ENCODE results near the gene ANXA7. TPM values are rescaled to one million over a fixed set of nuclear protein-coding genes. Genes with fewer than 3 reads are reported as not detected.

ANXA7 gene
- total RNA-seq (ENCODE audit: low replicate concordance), result 47.5 and 158 TPM in 2 replicates

DNA sequence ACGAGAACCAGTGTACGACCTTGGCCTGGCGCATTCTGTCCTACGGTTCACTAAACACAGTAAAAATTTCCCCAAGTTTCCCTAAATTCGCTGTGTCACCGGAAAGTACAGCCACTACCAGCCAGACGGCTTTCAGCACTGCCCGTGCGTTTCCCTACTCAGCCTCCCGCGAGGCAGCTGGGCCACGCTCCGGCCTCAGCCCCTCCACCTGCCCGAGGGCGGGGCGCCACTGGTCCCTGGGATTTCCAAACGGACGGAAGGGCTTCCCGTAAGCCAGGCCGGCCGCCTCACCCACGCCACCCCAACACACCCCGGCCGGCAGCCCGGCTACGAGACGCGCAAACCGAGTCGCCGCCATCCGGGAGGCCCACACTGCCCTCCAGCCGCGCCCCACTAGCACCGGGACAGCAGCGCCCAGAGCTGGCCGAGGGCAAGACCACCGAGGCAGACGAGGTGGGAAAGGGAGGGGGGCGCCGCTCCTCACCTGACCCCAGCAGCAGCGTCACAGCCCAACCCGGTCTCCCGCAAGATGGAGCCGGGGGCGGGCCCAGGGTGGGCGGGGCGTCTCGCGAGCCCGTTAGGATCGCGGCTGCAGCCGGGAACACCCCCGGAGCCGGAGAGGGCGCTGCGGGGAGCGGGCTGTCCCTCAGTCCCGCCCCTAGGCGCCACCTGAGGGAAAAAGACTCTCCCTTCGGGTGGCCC lies at the start of gene ANXA7:
Gene ANXA7, minus strand, starts transcription at position 531 of the 702 bp plus-strand sequence. CDS start 13,202 bp downstream, outside the sequence.
- H3K4me3 ChIP-seq (ENCODE audit: low read depth, low read length), result peak within 1 kb of the TSS; percentile 80

DNA sequence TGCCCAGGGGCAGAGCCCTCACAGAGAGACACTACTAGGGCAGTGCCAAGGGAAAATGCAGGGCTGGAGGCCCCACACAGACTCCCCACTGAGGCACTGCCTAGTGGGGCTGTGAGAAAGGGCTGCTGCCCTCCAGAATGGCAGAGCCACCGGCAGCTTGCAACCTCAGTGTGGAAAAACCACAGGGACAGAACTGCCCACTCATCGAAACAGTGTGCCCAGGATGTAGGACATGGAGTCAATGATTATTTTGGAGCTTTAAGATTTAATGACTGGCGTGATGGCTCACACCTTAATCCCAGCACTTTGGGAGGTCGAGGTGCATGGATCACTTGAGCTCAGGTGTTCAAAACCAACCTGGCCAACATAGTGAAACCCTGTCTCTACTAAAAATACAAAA lies 47.0 kb upstream of the ANXA7 start:
- H3K4me3 ChIP-seq (ENCODE audit: low read depth, low read length), result no peak overlapping the region
- DNase-seq (ENCODE audit: low read depth), result no peak
- TF ChIP-seq, protein P1, sequence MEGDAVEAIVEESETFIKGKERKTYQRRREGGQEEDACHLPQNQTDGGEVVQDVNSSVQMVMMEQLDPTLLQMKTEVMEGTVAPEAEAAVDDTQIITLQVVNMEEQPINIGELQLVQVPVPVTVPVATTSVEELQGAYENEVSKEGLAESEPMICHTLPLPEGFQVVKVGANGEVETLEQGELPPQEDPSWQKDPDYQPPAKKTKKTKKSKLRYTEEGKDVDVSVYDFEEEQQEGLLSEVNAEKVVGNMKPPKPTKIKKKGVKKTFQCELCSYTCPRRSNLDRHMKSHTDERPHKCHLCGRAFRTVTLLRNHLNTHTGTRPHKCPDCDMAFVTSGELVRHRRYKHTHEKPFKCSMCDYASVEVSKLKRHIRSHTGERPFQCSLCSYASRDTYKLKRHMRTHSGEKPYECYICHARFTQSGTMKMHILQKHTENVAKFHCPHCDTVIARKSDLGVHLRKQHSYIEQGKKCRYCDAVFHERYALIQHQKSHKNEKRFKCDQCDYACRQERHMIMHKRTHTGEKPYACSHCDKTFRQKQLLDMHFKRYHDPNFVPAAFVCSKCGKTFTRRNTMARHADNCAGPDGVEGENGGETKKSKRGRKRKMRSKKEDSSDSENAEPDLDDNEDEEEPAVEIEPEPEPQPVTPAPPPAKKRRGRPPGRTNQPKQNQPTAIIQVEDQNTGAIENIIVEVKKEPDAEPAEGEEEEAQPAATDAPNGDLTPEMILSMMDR (IDR thresholded peaks at IDR 0.05; ENCODE audit: insufficient read depth, low read length), result no peak

More for the DNA sequence above, at the start of gene ANXA7:
- TF ChIP-seq, protein P1 (IDR thresholded peaks at IDR 0.05; ENCODE audit: insufficient read depth, low read length), result peak; percentile 43
- peak; percentile 71 for DNase-seq (ENCODE audit: low read depth)

DNA sequence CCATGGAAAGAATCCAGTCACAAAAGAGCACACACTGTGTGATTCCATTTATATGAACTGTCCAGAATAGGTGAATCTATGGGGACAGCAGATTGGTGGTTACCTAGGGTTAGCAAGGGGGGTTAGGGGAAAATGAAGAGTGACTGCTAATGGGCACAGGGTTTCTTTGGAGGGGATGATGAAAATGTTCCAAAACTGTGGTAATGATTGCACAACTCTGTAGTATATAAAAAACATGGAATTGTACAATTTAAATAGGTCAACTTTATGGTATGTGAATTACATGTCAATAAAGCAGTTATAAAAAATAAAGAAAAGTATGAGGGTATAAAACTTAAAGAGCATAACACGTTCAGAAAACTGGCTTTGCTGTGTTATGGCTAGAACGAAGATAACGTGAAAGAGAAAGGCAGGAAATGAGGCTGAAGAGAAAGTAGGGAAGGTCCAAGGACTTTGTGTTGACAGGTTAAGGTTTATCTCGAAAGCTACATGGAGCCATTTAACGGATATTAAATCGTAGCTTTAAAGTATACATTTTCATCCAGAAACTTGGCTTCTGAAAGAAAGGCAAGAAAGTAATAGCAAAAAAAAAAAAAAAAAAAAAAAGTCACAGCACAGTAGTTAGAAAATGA lies 45.9 kb upstream of the ANXA7 start:
- DNase-seq (ENCODE audit: low read depth), result peak; percentile 11
- H3K4me3 ChIP-seq (ENCODE audit: low read depth, low read length), result no peak overlapping the region
- TF ChIP-seq, protein P1 (IDR thresholded peaks at IDR 0.05; ENCODE audit: insufficient read depth, low read length), result no peak

DNA sequence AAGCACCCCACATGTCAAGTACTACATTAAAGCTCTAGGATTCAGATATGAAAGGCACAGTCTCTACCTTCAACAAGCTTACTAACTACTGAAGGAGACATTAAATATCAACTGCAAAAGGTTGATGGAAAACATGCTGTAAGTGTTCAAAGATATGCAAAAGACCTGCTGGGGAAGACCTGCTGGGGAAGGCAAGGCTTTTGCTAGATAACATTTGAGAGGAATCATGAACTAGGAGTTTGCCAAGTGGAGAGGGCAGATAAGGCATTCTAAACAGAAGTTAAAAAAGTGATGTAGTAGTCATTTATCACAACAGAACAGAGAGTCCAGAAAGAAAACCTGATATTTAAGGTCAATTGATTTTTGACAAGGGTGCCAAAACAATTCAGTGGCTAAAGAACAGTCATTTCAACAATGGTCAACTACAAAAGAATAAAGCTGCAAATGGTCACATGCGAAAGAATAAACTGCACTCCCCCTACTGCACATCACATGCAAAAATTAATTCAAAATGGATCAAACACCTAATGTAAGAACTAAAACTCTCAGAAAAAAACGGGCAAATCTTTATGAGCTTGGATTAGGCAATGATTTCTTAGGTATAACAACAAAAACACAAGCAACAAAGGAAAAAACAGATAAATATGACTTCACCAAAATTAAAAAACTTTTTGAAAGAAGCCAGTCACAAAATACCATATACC lies 42.5 kb upstream of the ANXA7 start:
- H3K4me3 ChIP-seq (ENCODE audit: low read depth, low read length), result no peak overlapping the region
- TF ChIP-seq, protein P1 (IDR thresholded peaks at IDR 0.05; ENCODE audit: insufficient read depth, low read length), result no peak
- no peak for DNase-seq (ENCODE audit: low read depth)

DNA sequence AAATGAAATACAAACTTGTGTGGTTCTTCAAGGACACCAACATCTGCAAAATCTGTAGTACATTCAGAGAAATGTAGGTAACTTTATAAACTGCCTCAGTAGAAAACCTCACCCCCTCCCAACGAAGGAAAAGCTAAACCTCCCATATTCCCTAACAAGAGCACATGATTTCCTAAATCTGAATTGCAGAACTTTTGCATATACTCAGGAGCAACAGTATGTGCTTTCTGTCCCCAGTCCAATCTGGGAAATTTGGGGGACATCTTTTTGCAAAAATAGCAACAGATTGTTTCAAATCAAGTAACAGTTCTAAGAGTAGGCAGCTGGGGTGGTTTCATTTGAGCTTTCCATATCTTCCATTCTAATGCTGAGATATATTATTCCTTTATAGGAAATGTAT lies 35.3 kb upstream of the ANXA7 start:
- H3K4me3 ChIP-seq (ENCODE audit: low read depth, low read length), result no peak overlapping the region
- no peak for DNase-seq (ENCODE audit: low read depth)
- TF ChIP-seq, protein P1 (IDR thresholded peaks at IDR 0.05; ENCODE audit: insufficient read depth, low read length), result no peak

DNA sequence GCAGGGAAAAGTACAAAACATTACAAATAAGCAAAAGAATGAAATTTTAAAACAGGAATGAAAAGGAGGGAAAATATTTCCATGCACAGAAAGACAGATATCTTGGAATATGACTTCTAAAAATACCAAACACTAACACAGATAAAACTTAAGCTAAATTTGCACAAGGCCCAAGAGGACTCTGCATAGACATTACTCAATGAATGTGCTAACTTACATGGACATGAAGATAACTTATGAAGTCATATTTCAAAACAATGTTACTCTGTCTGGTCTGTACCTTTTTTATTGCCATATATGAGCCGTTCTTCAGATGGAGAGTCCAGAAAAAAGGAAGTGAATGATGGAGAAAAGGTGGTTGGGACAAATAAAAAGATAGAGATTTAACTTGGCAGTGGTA lies 34.5 kb upstream of the ANXA7 start:
- no peak overlapping the region for H3K4me3 ChIP-seq (ENCODE audit: low read depth, low read length)
- DNase-seq (ENCODE audit: low read depth), result no peak
- TF ChIP-seq, protein P1 (IDR thresholded peaks at IDR 0.05; ENCODE audit: insufficient read depth, low read length), result no peak
